GM19324 (cell line): ENCODE data around the gene TMEM255A.
"Not testable (repeated sequence)": the region's sequence is repeated elsewhere in the genome, so short reads cannot be mapped to it uniquely, and the experiment has no call there.

Experiments
- ATAC-seq: cut with Tn5 transposase; IDR thresholded peaks from one replicate; pipeline ENCODE4 v1.9.1; 2021; ENCODE audit warnings: mild to moderate bottlenecking, moderate library complexity; ENCODE audit not compliant: unreplicated experiment, low FRiP score

TMEM255A gene

DNA sequence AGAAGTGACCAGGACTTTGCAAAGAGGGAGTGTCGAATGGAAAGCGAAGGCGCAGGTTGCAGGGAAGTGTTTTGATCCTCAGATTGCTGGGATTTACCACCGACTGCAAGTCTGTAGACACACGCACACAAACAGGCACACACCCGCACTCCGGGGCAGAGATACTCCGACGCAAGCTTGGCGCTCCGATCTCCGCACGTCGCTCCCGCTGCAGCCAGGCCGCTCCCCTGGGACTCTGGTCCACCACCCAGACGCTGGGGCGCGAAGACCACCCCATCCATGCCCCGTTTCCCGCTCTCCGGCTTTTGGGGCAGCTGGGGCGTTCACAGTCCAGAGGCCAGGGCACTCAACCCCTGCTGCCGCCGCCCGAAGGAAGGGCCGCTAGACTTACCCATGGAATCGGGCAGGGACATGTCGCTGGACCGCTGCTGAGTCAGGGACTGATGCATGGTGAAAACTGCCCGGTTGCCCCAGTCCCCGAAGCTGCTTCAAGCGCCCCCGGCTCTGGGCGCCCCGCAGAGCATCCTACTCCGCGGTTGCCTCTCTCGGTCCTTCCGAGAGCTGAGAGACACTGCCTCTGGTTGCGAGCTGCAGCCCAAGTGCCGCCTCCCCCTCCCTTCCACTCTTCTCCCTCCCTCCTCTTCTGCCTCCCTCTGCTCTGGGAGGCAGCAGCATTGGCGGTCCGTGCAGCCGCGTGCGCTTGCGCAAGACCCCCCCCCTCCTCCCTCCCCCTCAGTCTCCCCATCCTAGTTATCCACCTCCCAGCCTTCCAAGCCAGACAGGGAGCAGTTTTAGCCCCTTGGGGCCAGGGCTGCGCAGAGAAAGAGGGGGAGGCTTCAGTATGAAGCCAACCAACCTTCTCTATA is at the start of gene TMEM255A:
Gene TMEM255A, minus strand, starts transcription at position 601 of the 866 bp plus-strand sequence. Its CDS starts 152 bp downstream, at position 449.
- ATAC-seq: no peak

DNA sequence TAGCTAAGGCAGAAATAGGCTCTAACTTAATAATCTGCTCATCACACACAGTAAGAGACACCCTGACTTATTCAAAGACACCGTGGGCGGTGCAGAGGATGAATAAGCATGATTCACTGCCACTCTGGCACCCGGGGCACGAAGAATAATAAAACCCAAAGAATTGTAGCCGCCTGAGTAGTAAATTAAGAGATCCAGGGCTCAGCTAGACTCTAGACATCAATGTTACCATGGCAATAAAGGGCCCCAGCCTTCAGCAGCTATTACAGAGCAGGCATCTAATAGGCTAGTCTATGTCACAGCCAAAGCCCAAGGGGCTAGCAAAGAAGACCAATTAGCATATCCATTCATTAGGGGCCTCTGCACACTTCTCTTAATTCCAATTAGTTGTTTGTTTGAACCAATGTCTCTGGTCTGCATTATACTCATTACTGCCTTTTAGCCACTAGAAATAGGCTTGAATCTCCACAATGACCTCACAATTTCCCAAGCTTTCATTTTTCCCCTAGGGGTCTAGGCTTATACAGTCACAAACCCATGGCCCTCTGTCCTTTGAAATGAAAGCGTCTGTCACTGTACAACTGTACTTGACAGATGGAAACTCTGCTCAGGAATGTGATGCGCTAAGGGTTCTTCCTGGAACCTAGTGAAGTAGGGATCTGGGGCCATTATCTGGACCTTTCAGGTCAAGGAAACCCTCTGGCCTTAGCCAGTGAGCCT is 47.6 kb upstream of the TMEM255A start:
- ATAC-seq: no peak

- no peak for ATAC-seq
These were observed 45.9 kb upstream of the TMEM255A start for GRCh38 chrX:120357186-120357585.

GRCh38 chrX:120356084-120356483 is 44.8 kb upstream of the TMEM255A start:
- no peak for ATAC-seq

DNA sequence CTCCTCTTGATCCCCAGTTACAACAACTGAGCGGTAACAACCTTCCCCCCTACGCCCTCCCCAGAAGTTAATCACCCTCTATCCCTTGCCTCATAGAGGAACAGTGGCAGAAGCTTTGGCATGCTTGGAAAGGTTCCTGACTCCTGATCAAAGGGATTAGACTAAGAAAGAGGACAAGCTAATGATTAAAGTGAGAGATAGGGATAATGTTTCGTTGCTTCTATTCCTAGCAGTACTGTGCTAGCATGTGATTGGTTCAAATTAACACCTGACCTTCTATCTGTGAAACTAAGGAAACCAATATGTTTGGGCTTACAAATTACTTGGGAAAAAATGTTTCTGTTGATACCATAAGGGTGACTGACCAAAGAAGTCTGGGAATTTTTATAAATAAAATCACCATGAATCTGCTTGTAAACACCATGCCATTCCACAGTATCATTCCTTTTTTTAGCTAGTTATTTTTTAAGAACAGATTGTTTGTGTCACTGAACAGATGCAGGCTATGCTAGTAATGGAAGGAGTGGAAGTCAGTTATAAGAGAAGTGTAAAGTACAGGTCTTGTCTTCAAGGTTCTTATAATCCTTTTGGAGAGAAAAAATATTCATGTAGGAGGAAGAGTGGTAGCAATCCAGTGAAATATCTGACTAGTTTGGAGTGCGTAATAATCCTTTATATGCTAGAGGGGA is 39.3 kb upstream of the TMEM255A start:
- no peak for ATAC-seq

DNA sequence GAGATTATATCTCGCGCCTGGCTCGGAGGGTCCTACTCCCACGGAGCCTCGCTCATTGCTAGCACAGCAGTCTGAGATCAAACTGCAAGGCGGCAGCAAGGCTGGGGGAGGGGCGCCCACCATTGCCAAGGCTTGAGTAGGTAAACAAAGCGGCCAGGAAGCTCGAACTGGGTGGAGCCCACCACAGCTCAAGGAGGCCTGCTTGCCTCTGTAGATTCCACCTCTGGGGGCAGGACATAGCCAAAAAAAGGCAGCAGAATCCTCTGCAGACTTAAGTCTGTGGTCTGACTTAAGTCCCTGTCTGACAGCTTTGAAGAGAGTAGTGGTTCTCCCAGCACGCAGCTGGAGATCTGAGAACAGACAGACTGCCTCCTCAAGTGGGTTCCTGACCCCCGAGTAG is 33.3 kb upstream of the TMEM255A start:
- not testable (repeated sequence) for ATAC-seq

GRCh38 chrX:120336899-120337298 is 25.6 kb upstream of the TMEM255A start:
- no peak for ATAC-seq

- ATAC-seq: no peak
These were observed 24.0 kb upstream of the TMEM255A start for GRCh38 chrX:120335289-120335688.

DNA sequence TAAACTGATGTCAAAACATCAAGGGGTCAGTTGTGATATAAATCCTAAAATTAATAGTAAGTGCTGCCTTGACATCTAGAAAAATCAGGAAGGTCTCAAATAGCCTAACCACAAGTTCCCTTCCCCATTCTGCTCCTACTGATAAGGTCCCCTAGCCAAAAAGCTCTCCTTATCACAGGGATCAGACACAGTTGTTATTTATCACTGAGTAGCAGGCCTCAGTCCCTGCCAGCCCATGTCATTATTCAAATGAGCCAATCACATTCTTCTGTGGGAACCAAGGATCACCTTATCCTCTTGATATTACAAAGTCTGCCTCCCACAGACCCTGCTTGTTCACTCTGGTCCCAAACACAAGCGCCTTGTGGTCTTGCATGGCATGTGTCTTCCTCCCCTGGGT is 23.3 kb upstream of the TMEM255A start:
- no peak for ATAC-seq

DNA sequence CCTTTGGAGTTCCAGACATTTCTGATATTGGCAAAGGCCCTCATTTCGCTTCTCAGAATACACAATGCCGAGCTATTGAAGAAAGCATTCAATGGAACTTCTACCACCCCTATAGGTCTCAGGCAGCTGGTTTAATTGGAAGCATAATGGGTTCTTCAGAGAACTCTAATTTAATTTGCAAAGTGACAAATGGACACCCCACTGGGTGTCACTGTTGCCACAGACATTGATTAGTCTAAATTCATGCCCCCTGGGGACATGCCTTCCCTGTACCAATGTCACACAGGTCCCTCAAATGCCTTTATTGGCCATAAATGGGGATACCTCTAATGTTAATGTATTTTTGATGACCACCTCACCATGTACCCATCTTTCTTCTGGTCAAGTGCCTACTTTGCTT is 22.9 kb upstream of the TMEM255A start:
- no peak for ATAC-seq

GRCh38 chrX:120332394-120332793 is 21.1 kb upstream of the TMEM255A start:
- ATAC-seq: no peak

GRCh38 chrX:120331116-120331515 is 19.9 kb upstream of the TMEM255A start:
- ATAC-seq: no peak

DNA sequence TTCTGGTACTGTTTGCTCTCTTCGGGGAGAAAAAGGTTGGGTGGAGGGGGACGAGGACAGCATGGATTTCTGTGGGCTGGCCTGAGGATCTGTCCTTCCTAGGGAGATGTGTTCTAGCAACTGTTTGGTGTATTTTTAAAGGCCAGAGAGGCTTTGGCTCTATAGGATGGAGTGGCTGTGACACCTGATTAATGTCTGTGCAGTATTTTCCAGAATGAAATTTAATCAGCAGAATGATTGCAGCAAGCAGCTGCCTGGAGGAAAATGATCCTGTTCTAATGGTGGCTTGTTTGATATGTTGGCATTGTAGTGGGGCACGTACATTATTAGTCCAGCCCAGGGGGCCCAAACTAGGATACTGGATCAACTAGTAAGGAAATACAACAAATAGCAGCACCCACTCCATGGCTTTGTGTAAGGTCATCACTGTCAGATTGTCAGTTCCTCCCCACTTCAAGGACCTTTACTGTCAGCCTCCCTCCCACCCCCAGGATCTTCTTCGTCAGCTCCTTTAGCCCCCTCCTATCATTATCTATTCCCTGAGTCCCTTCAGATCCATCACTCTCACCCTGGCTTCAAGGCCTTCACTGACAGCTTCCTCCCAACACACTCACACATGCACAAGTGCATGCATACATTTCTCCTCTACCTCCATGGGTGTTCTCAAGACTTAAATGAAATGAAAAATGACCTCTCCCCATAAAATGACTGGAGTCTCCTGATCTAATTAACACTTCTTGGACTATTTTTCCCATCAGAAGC is 10.4 kb upstream of the TMEM255A start:
- ATAC-seq: no peak

GRCh38 chrX:120318411-120318810 is 7.2 kb upstream of the TMEM255A start:
- ATAC-seq: no peak

DNA sequence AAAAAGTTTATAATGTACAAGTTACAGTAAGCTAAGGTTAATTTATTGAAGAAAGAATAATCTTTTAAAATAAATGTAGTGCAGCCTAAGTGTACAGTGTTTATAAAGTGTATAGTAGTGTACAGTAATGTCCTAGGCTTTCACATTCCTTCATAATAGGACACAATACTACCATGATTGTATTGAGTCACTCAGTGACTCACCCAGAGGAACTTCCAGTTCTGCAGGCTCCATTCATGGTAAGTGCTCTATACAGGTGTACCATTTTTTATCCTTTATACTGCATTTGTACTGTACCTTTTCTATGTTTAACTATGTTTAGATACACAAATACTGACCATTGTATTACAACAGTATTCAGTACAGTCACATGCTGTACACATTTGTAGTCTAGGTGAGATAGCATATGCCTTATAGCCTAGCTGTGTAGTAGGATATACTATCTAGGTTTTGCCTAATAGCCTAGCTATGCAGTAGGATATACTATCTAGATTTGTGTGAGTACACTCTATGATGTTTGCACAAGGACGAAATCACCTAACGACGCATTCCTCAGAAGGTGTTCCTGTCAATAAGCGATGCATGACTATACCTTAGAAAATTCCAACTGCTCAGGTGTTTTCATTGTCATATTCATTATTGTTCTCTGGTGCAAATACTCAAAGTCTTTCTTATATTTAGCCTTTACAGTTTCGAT is 5.5 kb upstream of the TMEM255A start:
- no peak for ATAC-seq

DNA sequence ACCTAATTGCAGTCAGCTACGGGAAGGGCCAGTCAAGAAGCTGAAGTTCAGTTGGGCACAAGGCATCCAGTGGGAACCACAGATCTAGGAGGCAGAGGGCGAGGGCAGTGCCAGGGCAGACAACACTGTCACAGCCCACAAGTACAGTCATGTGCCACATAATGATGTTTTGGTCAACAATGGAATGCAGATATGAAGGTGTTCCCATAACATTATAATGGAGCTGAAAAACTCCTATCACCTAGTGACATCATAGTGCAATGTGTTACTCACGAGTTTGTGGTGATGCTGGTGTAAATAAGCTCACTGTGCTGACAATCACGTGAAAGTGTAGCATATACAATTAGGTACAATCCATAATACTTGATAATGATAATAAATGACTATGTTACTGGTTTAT is 4.5 kb upstream of the TMEM255A start:
- ATAC-seq: no peak

GRCh38 chrX:120311727-120312063 is 434 bp upstream of the TMEM255A start:
- ATAC-seq: no peak

DNA sequence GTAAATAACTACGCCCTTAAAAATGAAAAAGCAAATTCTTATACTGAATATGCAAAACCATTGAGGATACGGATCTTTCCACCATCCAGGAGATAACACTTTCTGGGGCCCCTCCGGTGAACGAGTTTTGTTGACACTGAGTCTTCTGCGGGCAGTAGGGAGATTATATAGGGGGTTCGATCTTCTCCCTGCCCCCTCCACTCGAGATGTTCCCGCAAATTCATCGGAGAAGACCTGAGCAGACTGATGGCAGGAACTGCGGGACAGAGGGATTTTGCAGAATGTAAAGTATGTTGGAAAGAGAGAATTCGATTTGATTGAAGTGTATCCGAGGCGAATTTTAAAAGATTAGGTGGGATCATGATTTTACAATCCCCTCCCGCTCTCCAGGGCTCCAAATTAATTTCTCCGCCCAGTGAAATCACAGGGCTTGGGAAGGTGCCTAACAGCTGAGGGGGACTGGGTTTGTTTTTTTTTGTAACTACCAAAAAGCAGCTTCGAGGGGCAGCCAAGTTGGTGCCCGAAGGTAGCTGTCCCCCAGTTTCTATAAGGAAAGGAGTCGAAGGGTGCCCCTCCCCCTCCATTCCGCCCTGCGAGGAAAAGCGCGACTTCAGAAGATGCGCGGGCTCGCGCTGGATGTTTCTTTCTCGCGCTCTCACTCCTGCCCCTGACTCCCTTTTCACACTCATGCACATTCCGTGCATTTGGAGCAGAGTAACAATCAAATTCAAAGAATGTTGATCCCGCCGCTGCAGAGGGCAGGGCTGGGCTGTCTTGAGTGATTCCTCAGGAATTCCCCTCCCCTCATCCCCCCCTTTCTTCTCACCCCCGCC is 1.2 kb downstream of the TMEM255A start:
- no peak for ATAC-seq
